Activated T-helper 1 cell treated with Interleukin-2 at 50 U/mL for 16 hours (primary cell): ENCODE results near the gene ZBTB20.
"Not testable (repeated sequence)": the region's sequence is repeated elsewhere in the genome, so short reads cannot be mapped to it uniquely, and the experiment has no call there.

Experiments used
- DNase-seq: peaks from one replicate; pipeline ENCODE4 v3.0.0-alpha.2; 2020; ENCODE audit warnings: low read depth

The ZBTB20 gene

GRCh38 chr3:114831861-114832260 is 315.2 kb downstream of the ZBTB20 start:
- no peak for DNase-seq

DNA sequence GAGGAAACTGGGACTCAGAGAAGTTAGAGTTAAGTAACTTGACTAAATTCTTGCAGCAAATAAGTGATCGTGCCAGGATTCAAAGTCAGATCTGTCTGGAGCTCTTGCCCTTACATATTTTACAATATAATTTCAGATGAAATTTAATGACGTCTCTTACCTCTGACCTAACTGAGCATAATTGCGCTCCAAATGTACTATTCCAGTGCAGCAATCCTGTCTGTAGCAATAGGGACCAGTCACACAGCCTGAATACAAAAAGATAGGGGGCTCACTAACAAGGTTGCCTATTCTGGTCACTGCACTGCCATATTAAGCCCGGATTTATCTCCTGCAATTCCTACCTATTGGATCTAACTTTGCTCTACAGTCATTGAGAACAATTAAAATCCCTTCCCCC is 316.4 kb downstream of the ZBTB20 start:
- no peak for DNase-seq

GRCh38 chr3:114829783-114830182 is 317.3 kb downstream of the ZBTB20 start:
- no peak for DNase-seq

- DNase-seq = no peak
Observed at GRCh38 chr3:114827495-114827894, 319.6 kb downstream of the ZBTB20 start.

GRCh38 chr3:114824014-114824413 is 323.1 kb downstream of the ZBTB20 start:
- DNase-seq = no peak

DNA sequence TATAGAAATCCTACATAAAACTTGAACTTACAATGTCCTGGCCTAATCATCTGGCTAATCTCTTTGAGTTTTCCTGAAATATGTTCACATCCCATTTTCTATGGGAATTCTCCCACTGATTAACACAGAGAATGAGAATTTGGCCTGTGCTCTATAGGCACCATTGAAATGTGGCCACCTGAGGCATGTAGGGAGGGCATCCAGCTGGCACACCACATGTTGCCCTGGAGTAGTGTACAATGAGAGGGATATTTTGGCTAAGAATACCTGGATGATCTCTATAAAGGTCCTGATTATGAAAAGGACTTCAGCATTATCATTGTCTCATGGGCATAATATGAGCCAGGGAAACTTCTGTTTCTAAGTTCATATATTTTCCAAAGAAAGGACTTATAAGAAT is 324.0 kb downstream of the ZBTB20 start:
- DNase-seq = no peak

DNA sequence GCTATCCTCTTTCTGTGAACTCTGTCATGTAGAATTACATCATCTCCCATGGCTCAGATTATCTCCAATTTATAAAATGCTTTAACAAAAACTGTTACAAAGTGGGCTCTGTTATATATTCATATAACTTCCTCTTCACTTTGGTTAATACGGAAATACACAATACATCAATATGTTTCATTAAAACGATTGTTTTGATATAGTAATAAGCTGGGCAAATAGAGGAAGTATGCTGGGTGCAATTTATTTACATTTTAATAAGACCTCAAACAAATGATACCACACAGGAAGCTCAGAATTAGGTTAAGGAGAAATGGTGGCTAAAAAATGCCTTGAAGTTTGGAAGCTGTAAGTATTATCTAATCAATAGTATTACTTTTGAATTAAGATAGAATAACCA is 331.0 kb downstream of the ZBTB20 start:
- DNase-seq = no peak

DNA sequence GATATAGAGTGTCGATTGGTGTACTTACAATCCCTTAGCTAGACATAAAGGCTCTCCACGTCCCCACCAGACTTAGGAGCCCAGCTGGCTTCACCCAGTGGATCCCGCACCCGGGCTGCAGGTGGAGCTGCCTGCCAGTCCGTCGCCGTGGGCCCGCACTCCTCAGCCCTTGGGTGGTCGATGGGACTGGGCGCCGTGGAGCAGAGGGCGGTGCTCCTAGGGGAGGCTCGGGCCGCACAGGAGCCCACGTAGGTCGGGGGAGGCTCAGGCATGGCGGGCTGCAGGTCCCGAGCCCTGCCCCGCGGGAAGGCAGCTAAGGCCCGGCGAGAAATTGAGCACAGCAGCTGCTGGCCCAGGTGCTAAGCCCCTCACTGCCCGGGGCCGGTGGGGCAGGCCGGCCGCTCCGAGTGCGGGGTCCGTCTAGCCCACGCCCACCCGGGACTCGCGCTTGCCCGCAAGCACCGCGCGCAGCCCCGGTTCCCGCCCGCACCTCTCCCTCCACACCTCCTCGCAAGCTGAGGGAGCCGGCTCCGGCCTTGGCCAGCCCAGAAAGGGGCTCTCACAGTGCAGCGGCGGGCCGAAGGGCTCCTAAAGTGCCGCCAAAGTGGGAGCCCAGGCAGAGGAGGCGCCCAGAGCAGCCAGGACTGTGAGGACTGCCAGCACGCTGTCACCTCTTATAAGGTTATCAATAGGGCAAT is 334.4 kb downstream of the ZBTB20 start:
- not testable (repeated sequence) for DNase-seq

DNA sequence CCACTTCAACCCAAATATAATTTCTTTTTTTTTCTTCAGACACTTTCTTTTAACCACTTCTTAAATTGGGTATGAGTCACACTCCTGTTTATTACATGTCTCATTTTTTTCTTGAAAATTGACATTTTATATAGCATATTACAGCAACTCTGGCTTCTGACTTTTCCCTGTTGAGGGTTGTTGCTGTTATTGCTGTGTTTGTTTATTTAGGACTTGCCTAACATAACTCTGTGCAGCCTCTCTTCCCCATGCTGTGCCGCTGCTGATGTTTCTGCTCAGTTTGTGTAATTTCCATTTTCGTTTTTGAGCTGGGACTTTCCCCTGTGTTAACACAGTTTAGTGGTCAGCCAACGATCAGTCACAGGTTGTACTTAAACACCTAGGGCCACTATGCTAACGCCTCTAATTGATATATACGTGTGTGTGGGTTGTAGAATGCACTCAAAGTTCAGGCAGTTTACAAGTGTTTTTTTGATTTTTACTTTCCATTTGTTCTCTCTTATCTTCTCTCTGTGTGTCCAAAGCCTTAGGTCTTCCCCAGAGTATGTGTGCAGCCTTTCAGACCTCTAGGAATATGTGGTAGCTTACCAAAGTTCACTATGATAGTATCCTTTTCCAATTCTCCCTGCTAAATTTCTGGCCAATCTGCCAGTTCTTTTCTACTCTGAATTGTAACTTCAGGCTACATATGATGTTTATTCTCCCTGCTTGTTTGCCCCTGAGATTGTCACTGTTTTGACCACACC is 337.2 kb downstream of the ZBTB20 start:
- DNase-seq = no peak

DNA sequence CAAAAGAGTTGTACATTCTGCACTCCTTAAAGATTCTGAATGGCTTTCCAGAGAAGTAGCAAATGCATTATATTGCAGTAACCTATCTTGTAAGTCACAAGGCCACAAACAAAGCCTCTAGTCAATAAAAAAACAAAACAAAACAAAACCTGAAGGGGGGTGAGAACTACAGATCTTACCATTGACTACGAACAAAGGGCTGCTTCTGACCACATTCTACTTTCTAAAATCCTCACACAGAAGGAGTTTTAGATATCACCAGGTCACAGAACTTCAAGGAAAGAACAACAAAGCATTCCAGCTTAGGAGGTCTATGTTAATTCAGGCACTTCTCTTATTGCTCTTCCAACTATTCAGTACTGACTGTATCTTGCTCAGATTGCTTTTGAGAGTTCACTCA is 343.0 kb downstream of the ZBTB20 start:
- no peak for DNase-seq

DNA sequence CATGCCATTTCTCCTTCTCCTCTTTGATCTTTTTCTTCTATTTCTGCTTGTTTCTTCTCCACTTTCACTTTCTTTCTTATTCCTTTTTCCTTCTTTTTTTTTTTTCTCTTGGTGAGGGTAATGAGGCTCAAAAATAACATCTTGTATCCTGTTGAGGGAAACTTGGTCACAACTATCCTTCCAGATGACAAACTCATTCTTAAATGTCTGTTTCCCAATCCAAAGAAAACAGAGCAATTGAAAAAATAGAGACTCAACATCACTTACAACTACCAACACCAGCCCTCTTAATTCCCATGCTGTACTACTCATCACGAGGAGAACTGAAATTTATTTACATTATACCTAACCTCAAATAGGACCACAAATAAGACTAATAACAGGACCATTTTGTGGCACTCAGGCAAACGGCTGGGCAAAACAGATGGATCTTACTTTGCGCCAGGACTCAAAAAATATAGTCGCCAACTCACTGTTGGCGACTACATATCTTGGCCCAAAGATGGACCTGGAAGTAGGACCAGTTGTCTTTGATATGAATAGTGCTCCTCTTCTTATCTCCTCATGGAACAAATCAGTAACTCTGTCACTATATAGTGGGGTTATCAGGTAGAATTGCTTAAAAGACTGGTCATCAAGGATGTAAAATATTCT is 343.9 kb downstream of the ZBTB20 start:
- no peak for DNase-seq

DNA sequence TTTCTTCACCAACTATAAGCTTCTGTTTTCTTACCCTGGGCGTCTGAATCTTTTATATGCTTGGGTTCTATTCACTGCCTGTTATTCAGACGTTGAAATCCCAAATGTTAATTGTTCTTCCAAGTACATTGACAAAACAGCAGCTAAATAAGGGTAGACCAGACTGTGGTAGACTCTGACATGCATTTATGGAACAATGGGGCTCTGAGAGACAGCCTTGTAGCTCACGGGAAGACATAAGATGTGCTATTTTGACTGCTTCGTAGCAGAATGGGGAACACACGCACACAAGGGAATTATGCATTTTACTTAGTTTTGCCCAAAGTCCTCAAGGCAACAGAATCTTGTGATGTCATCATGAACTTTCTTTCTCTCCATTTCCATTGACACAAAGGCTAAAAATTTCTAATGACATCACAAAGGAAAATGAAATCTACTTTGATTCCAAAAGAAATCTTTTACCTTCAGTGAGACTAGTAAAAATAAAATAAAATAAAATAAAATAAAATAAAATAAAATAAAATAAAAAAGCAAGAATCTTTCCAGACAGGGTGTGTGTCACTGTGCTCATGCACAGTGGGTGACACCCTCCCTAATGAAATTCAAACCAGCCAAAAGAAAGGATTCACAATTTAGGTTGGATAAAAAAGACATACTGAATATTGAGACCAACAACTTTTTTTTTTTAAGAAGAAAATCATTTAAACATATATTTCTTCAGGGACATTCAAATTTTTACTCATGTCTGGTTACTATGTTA is 346.6 kb downstream of the ZBTB20 start:
- DNase-seq = no peak

- no peak for DNase-seq
Observed at GRCh38 chr3:114799816-114800215, 347.3 kb downstream of the ZBTB20 start.

DNA sequence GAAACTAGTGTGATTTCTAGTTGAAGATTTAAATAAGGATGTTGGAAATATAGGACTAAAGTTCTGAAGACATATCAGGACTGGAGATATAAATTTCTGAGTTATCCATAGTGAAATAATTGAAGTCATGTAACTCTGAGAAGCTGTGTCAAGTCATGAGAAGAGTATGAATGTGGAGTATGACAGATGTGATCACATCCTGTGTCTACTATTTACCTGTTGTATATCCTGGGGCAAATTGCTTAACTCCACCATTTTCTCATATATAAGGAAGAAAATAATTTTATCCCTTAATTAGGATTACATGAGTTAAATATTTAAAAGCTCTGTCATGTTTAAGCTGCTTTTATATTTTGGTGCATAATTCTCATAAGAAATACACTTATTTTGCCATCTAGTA is 350.3 kb downstream of the ZBTB20 start:
- DNase-seq = no peak

- DNase-seq = no peak
Observed at GRCh38 chr3:114794894-114795630, 352.0 kb downstream of the ZBTB20 start.

GRCh38 chr3:114792159-114792918 is 354.7 kb downstream of the ZBTB20 start:
- DNase-seq = no peak

- no peak for DNase-seq
Observed at GRCh38 chr3:114790752-114791151, 356.3 kb downstream of the ZBTB20 start.

DNA sequence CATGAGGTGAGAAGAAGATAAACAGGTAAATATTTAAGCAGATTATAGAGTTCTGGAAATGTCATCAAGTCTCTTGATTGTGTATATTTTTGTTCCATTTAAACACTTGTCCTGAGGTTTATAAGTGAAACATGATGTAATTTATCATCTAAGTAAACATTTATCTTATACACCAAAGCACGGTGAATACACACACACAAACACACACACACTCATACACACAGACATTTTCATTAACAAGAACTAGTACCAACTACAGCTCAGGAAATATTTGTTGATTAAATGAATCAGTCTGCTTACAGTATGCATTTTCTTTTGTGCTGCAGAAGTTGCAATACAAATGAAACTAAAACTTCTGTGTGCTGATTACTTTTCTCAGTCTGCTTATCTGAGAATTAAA is 357.3 kb downstream of the ZBTB20 start:
- no peak for DNase-seq

GRCh38 chr3:114775395-114775794 is 371.7 kb downstream of the ZBTB20 start:
- no peak for DNase-seq

DNA sequence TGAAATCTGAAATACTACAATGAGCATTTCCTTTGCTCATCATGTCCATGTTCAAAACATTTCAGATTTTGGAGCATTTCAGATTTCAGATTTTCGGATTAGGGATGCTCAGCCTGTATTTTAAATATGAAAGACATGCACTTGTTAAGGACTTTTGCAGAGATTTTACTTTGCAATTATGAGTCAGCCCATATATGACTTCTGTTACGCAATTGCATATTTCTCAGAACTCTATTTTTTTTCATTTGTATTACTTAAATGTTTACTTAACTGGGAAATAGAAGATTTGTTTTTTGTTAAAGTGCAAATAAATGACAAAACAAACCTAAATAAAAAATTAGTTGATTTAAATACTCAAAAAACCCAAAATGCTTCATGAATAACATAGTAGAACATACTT is 376.2 kb downstream of the ZBTB20 start:
- DNase-seq = no peak

GRCh38 chr3:114764056-114764492 is 383.0 kb downstream of the ZBTB20 start:
- no peak for DNase-seq
